Activated T-helper 2 cell treated with anti-CD3 and anti-CD28 coated beads, Interferon-gamma antibody, Interleukin-2, Interleukin-4, amounts not matched to agents 10 μg/mL and 5 μg/mL and 100 μg/mL, durations not matched to agents 14 hours and 24 hours and 36 hours (primary cell): ENCODE measurements around the gene ADTRP. TPM values are rescaled to one million over a fixed set of nuclear protein-coding genes. Genes with fewer than 3 reads are reported as not detected.

Experiments used
- DNase-seq: peaks from one replicate; pipeline ENCODE4 v3.0.0; 2021; ENCODE audit warnings: low spot score
- H3K27ac Mint-ChIP-seq: one replicate; pipeline ENCODE4 v1.8.0; 2021; ENCODE audit warnings: mixed read lengths
- H3K27me3 Mint-ChIP-seq: one replicate; pipeline ENCODE4 v1.8.0; 2021; ENCODE audit warnings: low read depth, mixed read lengths
- H3K36me3 Mint-ChIP-seq: one replicate; pipeline ENCODE4 v1.8.0; 2021; ENCODE audit warnings: low read depth, mixed read lengths
- H3K4me1 Mint-ChIP-seq: one replicate; pipeline ENCODE4 v1.8.0; 2021; ENCODE audit warnings: low read depth, mixed read lengths
- H3K4me3 Mint-ChIP-seq: one replicate; pipeline ENCODE4 v1.8.0; 2021; ENCODE audit warnings: low read depth, mild to moderate bottlenecking, moderate library complexity, mixed read lengths
- H3K9me3 Mint-ChIP-seq: one replicate; pipeline ENCODE4 v1.8.0; 2021; ENCODE audit warnings: mixed read lengths
- intact Hi-C: fragments of 100-400 bp; cut with micrococcal nuclease; formaldehyde crosslinking; loops from one replicate; pipeline ENCODE4 v1.15.1; 2023
- total RNA-seq: library from RNA; stranded (reverse); gene quantifications from 2 replicates; pipeline ENCODE4 v1.2.3, GENCODE V29; 2022

Gene ADTRP
- total RNA-seq, 1 donor from 2014 or later = 1.6 TPM

DNA sequence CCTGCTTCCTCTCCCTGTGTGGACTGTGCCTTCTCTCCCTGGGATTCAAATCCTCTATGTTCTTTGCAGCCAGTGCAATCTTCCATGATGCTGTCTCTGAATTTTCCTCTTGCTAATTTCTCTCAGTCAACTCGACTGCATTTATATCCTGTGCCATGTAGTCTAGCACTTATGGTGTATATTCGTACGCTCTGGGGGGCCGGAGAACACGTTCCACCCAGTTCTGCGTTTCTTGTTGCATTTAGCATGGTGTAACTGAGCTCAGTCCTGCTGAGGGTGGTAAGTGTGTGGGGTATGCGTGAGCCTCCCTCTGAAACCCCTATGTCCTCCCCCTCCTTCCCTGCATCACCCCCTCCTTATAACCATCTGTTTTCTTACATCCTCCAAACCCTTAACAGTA is 42.0 kb downstream of the ADTRP start:
- Mint-ChIP-seq H3K27me3 (peaks cover 2% of the 10 kb centered on the region), H3K4me3 (no peak overlapping the region), H3K4me1 (peaks cover 27% of the 10 kb centered on the region), H3K36me3 (no peaks in the 10 kb centered on the region), H3K9me3 (no peaks in the 10 kb centered on the region), H3K27ac (no peak overlapping the region)
- DNase-seq = no peak
- intact Hi-C loops = no loop called here

DNA sequence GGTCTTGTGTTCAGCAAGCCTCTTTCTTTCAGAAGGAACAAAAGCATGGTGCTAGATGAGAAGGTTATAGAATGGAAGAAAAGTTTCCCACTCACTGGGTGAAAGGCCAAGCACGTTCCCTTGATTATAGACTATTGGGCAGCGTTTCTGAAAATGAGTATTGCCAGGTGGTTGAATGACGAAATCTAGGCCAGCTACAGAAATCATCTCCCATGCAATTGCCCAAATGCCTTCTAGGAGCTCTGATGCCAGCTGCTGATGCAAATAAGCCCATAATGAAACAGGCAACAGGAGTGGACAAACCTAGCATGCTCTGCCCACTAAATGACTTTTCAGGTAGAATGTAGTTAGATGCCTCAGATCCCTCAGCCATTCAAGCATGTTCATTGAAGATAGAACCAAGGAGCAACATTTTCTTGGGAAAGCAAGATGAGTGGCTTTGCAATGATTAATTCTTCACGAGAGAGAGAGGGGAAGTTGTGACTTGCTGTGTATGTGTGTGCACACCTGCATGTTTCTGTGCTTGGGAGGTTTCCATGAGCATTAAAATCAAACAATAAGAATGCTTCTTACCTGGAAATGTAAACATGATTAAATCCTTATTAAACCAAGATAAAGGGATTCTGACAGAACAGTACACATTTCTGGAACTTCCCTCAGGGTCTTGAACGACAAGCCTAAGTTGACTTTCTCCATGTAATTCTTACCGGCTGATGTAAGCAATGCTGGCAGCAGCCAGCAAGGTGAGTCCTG is 43.6 kb downstream of the ADTRP start:
- no peak for DNase-seq
- Mint-ChIP-seq H3K36me3 (no peaks in the 10 kb centered on the region), H3K27me3 (peaks cover 2% of the 10 kb centered on the region), H3K9me3 (no peaks in the 10 kb centered on the region), H3K4me3 (no peak overlapping the region), H3K4me1 (peaks cover 32% of the 10 kb centered on the region), H3K27ac (no peak overlapping the region)
- intact Hi-C loops = no loop called here

DNA sequence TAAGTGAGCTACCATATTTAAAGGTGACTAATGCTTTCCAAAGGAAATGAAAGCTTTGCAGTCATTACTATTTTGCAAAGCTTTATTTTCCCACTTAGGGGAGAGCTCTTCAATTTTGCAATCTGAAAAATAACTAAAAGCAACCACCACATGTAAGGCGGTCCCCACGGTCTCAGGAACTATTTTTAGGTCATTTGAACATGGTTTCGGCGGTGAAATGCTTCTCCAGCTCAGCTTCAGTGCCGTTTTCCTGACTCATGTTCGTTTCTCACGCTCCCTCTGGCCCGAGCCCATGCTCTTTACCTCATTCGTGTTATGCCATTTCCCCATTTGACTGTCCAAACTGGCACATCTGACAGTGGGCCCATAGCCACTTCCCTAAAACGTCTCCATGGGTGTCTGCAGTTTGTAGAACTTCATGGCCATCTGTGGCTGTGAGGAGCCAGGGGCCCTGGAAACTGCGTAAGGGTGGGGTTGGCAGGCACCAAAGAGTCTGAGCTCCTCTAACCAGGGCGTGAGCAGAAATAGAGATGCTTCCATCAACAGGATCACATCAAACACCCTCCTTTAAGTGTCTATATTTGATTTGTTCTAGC is 46.5 kb downstream of the ADTRP start:
- peak; percentile 25 for DNase-seq
- Mint-ChIP-seq H3K36me3 (no peaks in the 10 kb centered on the region), H3K4me3 (no peak overlapping the region), H3K27ac (peak overlapping the region; percentile 73), H3K9me3 (no peaks in the 10 kb centered on the region), H3K27me3 (peaks cover 5% of the 10 kb centered on the region), H3K4me1 (peaks cover 60% of the 10 kb centered on the region)
- intact Hi-C loops = no loop called here

DNA sequence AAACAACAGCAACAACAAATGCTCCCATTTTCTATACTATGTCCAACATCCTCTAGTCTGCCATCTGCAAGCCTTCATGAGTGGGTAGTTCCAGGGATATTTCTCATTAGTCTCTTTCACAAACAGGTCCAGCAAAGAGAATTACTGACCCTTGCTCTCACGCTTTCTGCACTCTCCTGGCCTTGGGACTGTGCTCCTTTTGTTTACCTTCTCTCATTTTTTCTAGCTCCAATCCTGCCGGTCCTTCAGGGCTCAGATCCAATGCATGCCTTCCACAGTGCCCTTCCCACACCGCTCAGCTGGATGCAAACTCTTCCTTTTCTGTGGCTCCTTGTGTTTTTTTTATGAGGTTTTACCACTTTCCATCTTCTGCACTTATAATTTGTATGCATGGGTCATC is 47.2 kb downstream of the ADTRP start:
- Mint-ChIP-seq H3K9me3 (no peaks in the 10 kb centered on the region), H3K27ac (peak overlapping the region; percentile 73), H3K27me3 (peaks cover 5% of the 10 kb centered on the region), H3K36me3 (no peaks in the 10 kb centered on the region), H3K4me3 (no peak overlapping the region), H3K4me1 (peaks cover 60% of the 10 kb centered on the region)
- DNase-seq = no peak
- intact Hi-C loops = no loop called here

DNA sequence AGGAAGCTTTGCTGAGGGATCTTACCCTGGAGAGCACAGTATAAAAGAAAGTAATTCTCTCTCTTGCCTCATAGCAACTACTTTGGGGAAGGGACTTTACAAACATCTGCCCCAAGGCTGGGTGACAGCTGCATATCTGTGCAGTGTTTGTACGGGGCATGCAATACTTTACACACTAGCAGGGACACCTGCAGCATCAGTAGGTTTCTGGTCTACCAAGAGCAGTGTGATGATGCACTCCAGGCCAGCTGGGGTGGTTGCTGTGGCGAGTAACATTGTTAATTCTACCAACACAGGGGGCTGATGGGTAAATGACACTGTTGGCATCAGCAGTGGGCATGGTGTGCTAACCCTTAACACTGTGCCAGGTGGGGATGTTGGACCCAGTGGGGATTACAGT is 48.0 kb downstream of the ADTRP start:
- no peaks in the 10 kb centered on the region for H3K36me3 Mint-ChIP-seq
- H3K4me3 Mint-ChIP-seq = no peak overlapping the region
- peaks cover 5% of the 10 kb centered on the region for H3K27me3 Mint-ChIP-seq
- no peak for DNase-seq
- H3K27ac Mint-ChIP-seq = no peak overlapping the region
- intact Hi-C loops = no loop called here
- peaks cover 66% of the 10 kb centered on the region for H3K4me1 Mint-ChIP-seq
- no peaks in the 10 kb centered on the region for H3K9me3 Mint-ChIP-seq

DNA sequence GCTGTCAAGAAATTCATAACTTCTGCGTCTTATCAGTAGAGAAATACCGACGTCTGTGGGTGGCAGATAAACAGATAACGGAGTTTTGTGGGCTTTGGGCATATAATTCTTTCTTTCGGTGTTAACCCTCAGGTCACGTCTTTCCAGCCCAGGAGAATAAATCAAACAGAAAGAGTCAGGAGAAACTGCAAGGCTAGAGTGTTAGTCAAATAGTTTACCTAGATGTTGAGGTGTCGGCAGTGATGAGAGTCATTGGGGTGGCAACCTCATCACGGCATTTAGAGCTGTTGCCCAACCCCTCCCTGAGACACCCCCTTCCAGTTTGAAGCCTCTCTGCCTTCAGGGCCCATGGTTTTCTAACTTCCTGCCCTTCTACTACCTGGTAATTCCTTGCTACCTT is 49.5 kb downstream of the ADTRP start:
- Mint-ChIP-seq H3K9me3 (no peaks in the 10 kb centered on the region), H3K27me3 (peaks cover 4% of the 10 kb centered on the region), H3K36me3 (no peaks in the 10 kb centered on the region), H3K27ac (peak overlapping the region; percentile 72), H3K4me1 (peaks cover 71% of the 10 kb centered on the region), H3K4me3 (peak overlapping the region; percentile 10)
- intact Hi-C loops = loop anchor here (1.0 to 5.0 kb wide), 6 partner anchors 18 to 388 kb away; no protein-coding TSS in a partner anchor
- no peak for DNase-seq

DNA sequence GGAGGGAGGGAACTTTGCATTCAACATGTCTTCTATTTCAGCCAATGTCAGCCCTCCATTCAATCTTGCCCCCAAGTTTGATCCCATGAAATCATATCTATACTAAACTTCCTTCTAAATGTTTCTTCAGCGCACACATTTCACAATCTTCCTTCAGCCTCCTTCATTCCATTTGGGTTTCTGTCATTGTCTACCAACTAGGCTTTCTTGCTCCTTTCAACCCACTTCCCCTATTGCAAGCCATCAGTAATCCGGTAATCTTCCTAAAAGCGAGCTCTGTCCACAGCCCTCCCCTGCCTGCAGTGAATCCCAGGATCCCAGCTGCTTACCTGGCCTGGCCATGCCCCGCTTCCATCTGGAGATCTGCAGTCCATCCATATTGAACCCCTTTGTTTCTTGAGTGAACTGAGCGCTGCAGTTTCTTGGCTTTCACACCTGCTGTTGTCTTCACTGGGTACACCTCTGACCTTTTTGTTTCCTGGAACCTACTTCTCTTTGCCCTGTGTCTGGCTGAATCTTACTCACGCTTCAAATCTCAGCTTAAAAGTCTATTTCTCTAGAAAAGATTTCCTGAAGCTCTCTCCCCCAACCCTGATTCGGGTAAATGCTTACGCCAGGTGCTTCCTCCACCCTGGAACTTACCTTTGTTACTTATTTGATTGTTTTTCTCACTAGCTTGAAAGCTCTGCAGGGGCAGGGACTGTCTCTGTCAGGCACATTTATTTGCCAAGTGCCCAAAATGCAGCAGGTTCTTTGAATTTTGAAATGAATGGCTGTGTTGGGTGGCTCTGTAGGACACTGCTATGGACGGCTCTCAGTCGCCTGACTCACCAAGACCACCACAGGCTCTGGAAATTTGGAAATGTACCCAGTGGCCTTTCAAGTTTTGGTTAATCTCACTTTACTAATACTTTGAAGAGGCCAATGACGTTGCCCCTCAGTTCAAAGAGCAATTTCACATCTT is 50.3 kb downstream of the ADTRP start:
- intact Hi-C loops = loop anchor here (2.0 to 5.0 kb wide), 3 partner anchors 173 to 389 kb away; no protein-coding TSS in a partner anchor
- Mint-ChIP-seq H3K4me3 (peak overlapping the region; percentile 53), H3K9me3 (no peaks in the 10 kb centered on the region), H3K27ac (peak overlapping the region; percentile 72), H3K4me1 (peaks cover 69% of the 10 kb centered on the region), H3K36me3 (no peaks in the 10 kb centered on the region), H3K27me3 (peaks cover 4% of the 10 kb centered on the region)
- no peak for DNase-seq

DNA sequence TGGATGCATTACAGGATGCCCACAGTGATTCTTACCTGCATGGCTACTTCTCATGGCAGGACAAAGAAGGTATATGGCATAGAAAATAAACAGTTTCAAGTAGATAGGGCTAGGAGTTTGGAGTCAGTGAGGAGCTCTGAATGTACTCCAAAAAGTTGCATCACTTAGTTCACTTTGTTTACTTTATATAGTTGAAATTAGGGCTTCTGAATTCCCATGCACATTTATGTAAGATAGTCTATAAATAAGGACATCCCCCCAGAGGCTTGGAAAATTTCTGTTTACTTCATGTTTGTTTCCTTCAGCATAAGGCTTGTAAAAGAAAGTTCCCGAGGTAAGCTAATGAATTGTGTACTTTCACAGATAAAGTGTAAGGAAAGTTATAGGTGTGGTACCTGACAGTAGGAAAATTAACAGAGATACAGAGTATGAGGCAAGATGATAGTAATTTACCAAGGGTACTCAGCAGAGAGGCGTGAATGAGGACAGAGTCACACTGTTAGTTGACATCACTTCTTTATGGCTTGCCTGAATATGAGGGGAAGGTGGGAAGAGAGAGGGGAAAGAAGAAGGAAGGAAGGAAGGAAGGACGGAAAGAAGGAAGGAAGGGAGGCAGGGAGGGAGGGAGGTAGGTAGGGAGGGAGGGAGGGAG is 51.1 kb downstream of the ADTRP start:
- H3K4me1 Mint-ChIP-seq = peaks cover 68% of the 10 kb centered on the region
- no peaks in the 10 kb centered on the region for H3K9me3 Mint-ChIP-seq
- no peak for DNase-seq
- peak overlapping the region; percentile 35 for H3K27ac Mint-ChIP-seq
- intact Hi-C loops = loop anchor here (5.0 kb wide), 2 partner anchors 250 to 390 kb away; no protein-coding TSS in a partner anchor
- no peaks in the 10 kb centered on the region for H3K36me3 Mint-ChIP-seq
- H3K4me3 Mint-ChIP-seq = peak overlapping the region; percentile 49
- peaks cover 4% of the 10 kb centered on the region for H3K27me3 Mint-ChIP-seq

DNA sequence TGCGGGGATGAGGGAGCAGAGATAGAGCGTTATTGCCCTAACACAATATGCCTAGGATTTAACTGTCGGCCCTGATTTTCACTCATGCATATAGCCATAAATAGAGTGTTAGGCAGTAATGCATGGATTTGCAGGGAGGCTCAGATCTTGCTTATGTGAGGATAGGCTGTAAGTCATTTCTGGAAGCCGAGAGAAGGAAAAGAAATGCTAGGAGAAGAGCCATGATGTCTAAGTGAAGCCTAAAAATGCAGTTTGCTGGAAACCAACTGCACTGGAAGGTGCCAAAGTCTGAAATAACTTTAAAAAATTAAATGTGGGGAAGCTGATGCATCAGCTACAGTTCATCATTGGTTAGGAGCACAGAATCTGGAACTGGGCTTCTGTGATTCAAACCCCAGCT is 54.3 kb downstream of the ADTRP start:
- Mint-ChIP-seq H3K27ac (no peak overlapping the region), H3K4me1 (peaks cover 46% of the 10 kb centered on the region), H3K4me3 (no peak overlapping the region)

DNA sequence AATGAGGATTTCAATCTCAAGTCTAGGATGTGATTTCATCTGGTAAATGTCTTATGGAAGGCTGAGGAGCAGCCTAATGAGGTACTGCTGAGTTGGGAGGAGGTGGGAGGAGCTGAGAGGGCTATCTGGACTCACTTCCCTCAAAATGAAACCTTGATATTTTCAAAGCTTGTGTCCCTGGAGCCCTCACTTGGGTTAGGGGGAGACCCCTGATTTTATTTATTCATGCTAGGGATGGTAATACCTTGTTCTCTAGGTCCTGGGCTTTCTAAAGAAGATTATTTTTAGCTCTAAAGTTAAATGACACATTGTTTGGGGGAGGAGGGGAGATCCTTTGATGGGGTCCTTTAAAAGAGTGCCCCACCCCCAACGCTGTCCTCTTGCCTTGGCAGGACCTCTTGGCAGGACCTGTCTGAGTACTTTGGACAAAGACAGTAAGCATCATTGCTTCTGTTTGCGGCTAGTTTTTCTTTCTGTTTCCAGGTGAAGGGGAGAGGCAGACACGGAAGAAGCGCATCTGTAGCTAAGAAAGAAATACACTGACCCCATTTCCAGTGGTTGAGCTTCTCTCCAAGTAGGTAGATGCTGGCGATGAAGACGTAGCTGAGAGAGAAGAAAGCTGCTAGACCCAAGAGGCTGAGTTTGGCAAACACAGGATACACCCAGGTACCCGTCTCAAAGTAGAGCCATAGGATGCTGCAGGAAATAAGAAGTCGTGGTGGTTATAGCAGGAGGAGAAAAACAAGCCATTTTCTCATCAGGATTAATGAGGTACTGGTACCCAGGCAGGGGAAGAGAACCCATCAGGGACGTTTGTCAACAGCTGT is 55.6 kb downstream of the ADTRP start:
- Mint-ChIP-seq H3K27me3 (peaks cover 4% of the 10 kb centered on the region), H3K4me1 (peaks cover 34% of the 10 kb centered on the region), H3K4me3 (no peak overlapping the region), H3K9me3 (no peaks in the 10 kb centered on the region), H3K36me3 (peaks cover 6% of the 10 kb centered on the region), H3K27ac (no peak overlapping the region)
- DNase-seq = no peak
- intact Hi-C loops = no loop called here

More for the DNA sequence above, 54.3 kb downstream of the ADTRP start:
- intact Hi-C loops = no loop called here
- Mint-ChIP-seq H3K9me3 (no peaks in the 10 kb centered on the region), H3K27me3 (peaks cover 4% of the 10 kb centered on the region), H3K36me3 (peaks cover 6% of the 10 kb centered on the region)
- no peak for DNase-seq

DNA sequence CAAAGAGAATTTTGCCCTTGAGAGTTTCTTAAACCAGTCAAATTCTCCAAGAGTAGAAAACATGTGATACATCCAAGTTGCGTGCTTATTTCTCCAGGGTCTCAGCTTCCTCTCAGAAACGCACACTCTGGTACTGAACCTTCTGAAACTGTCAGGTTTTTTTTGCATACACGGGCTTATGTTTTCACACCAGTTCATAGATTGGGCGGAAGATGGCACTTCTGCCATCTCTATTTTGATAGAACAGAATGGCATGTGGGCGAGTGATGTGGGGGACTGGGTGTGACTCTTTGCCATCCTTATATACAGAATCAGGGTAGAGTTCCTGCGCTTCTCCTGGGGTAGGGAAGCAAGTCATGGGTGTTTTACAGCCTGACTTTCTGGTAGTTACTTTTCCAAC is 56.4 kb downstream of the ADTRP start:
- peaks cover 29% of the 10 kb centered on the region for H3K4me1 Mint-ChIP-seq
- peaks cover 2% of the 10 kb centered on the region for H3K27me3 Mint-ChIP-seq
- H3K27ac Mint-ChIP-seq = no peak overlapping the region
- DNase-seq = no peak
- peaks cover 6% of the 10 kb centered on the region for H3K36me3 Mint-ChIP-seq
- intact Hi-C loops = no loop called here
- no peaks in the 10 kb centered on the region for H3K9me3 Mint-ChIP-seq
- no peak overlapping the region for H3K4me3 Mint-ChIP-seq
